Calu3 (cell line): Measurements from ENCODE around the gene GDPGP1. TPM values are rescaled to one million over a fixed set of nuclear protein-coding genes. Genes with fewer than 3 reads are reported as not detected.

Experiments
- BruUV-seq: library from RNA; stranded (reverse); fragments of 400-500 nt; replicated peaks from 2 replicates; lab custom pipeline; 2021; lab: Mats Ljungman, UMichigan
- CTCF ChIA-PET: fragments of 300-600 bp; sonication (Branson Sonifier 250); formaldehyde crosslinking; loops from one replicate; lab custom pipeline; 2022; ENCODE audit warnings: antibody characterized with exemption; lab: Charles Lee
- DNase-seq: peaks from one replicate; pipeline ENCODE4 v3.0.0; 2022
- H3K27ac Mint-ChIP-seq: one replicate; pipeline ENCODE4 v1.8.0; 2022; ENCODE audit warnings: mixed read lengths; ENCODE audit not compliant: unreplicated experiment
- H3K27me3 Mint-ChIP-seq: one replicate; pipeline ENCODE4 v1.8.0; 2022; ENCODE audit warnings: mixed read lengths; ENCODE audit not compliant: unreplicated experiment
- H3K36me3 Mint-ChIP-seq: one replicate; pipeline ENCODE4 v1.8.0; 2022; ENCODE audit warnings: mild to moderate bottlenecking, moderate library complexity, mixed read lengths; ENCODE audit not compliant: insufficient read depth, unreplicated experiment
- H3K4me1 Mint-ChIP-seq: one replicate; pipeline ENCODE4 v1.8.0; 2022; ENCODE audit warnings: mild to moderate bottlenecking, low read depth, mixed read lengths; ENCODE audit not compliant: unreplicated experiment
- H3K4me3 Mint-ChIP-seq: one replicate; pipeline ENCODE4 v1.8.0; 2022; ENCODE audit warnings: mild to moderate bottlenecking, low read depth, moderate library complexity, mixed read lengths; ENCODE audit not compliant: unreplicated experiment
- H3K9me3 Mint-ChIP-seq: one replicate; pipeline ENCODE4 v1.8.0; 2022; ENCODE audit warnings: low read depth, mixed read lengths; ENCODE audit not compliant: unreplicated experiment
- CTCF ChIP-seq: fragments of 200-600 bp; IDR thresholded peaks from one replicate; pipeline ENCODE4 v1.8.0; 2022; ENCODE audit warnings: antibody characterized with exemption; ENCODE audit not compliant: unreplicated experiment
- intact Hi-C: fragments of 100-400 bp; cut with micrococcal nuclease; formaldehyde crosslinking; loops from one replicate; pipeline ENCODE4 v1.10.0; 2022; ENCODE audit not compliant: unreplicated experiment
- total RNA-seq: library from RNA; stranded (reverse); gene quantifications from 2 replicates; pipeline ENCODE4 v1.2.3, GENCODE V29; 2022

The GDPGP1 gene
- total RNA-seq, 1 experiment from 2014 or later = 20.3 TPM

DNA sequence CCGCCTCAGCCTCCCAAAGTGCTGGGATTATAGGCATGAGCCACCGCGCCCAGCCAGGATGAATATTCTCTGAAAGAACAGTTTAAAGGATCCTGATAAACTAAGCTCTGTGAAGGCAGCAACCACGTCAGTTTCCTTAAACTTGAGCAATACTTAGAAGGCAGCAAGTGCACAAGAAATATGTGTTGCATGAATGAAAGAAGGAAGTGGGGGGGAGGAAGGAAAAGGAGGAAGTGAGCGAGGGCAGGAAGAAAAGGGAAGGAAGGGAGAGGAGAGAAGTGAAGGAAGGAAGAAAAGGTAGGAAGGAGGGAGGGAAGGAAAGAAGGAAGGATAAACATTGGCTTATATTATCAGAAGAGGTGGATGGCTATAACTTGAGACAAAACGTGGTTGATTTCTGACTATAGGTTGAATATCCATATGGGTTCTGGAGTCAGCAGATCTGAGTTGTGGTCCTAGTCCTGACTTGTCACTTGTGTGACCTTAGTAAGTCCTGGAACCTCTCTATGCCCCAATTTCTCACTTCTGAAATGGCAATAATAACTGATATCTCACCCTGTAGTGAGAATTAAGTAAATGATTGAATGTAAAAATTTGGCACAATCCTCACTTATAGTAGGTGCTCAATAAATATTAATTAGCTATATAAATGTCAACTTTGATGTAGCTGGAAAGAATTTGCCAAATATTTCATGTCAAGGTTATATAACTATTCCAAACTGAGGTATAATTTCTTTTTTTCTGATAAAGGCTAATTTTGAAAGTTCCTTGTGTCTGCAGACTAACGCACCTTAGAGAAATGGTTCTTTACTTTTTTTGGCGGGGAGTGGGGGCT lies 44.9 kb upstream of the GDPGP1 start:
- H3K36me3 Mint-ChIP-seq = peaks cover 20% of the 10 kb centered on the region
- CTCF ChIA-PET = no interaction called here
- TF ChIP-seq CTCF = no peak
- H3K4me3 Mint-ChIP-seq = no peak overlapping the region
- H3K27ac Mint-ChIP-seq = no peak overlapping the region
- peaks cover 44% of the 10 kb centered on the region for H3K4me1 Mint-ChIP-seq
- no TSS peak for BruUV-seq
- DNase-seq = no peak
- intact Hi-C loops = no loop called here
- no peaks in the 10 kb centered on the region for H3K27me3 Mint-ChIP-seq
- H3K9me3 Mint-ChIP-seq = no peaks in the 10 kb centered on the region

- peaks cover 12% of the 10 kb centered on the region for H3K36me3 Mint-ChIP-seq
Measured at GRCh38 chr15:90189781-90190467, 44.1 kb upstream of the GDPGP1 start.

GRCh38 chr15:90190606-90191343 lies 43.2 kb upstream of the GDPGP1 start:
- CTCF ChIA-PET = interaction anchor here (2.5 kb wide), 1 partner anchor 12 kb away, joined by 6 read pairs; no protein-coding TSS in a partner anchor
- Mint-ChIP-seq H3K27me3 (no peaks in the 10 kb centered on the region), H3K27ac (no peak overlapping the region), H3K4me1 (peaks cover 40% of the 10 kb centered on the region), H3K9me3 (no peaks in the 10 kb centered on the region), H3K36me3 (peaks cover 4% of the 10 kb centered on the region), H3K4me3 (no peak overlapping the region)
- no peak for DNase-seq
- intact Hi-C loops = no loop called here
- no TSS peak for BruUV-seq
- TF ChIP-seq CTCF = no peak

More at GRCh38 chr15:90189781-90190467, 44.1 kb upstream of the GDPGP1 start:
- CTCF ChIA-PET = interaction anchor here (2.5 kb wide), 1 partner anchor 13 kb away, joined by 6 read pairs; no protein-coding TSS in a partner anchor
- H3K27me3 Mint-ChIP-seq = no peaks in the 10 kb centered on the region
- no peaks in the 10 kb centered on the region for H3K9me3 Mint-ChIP-seq
- intact Hi-C loops = no loop called here
- no TSS peak for BruUV-seq
- no peak overlapping the region for H3K27ac Mint-ChIP-seq
- H3K4me3 Mint-ChIP-seq = no peak overlapping the region
- peaks cover 40% of the 10 kb centered on the region for H3K4me1 Mint-ChIP-seq
- no peak for DNase-seq
- no peak for TF ChIP-seq CTCF

DNA sequence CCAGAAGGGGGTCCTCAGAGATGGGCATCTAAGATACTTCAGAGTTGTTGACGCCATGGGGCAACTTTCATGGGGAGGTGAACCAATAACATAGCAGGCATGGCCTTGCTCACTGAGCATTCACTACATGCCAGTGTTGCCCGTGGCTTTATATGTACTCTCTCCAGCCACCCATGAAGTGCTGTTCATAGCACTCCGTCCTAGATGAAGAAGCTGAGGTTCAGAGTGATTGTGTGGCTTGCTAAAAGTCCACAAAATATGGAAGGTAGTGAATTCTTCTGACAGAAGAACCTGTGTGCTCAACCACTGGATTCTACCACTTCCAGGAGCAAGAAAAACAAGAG lies 42.7 kb upstream of the GDPGP1 start:
- Mint-ChIP-seq H3K27ac (no peak overlapping the region), H3K27me3 (no peaks in the 10 kb centered on the region)
- no peak for DNase-seq

More for the DNA sequence above, 42.7 kb upstream of the GDPGP1 start:
- H3K4me1 Mint-ChIP-seq = peaks cover 40% of the 10 kb centered on the region
- TF ChIP-seq CTCF = no peak
- BruUV-seq = no TSS peak
- H3K4me3 Mint-ChIP-seq = no peak overlapping the region
- intact Hi-C loops = no loop called here
- CTCF ChIA-PET = interaction anchor here (1.1 to 2.5 kb wide), 5 partner anchors 9 to 48 kb away, joined by 3 to 8 read pairs (median 5); partner anchors contain the start of gene SEMA4B
- H3K36me3 Mint-ChIP-seq = peaks cover 4% of the 10 kb centered on the region
- no peaks in the 10 kb centered on the region for H3K9me3 Mint-ChIP-seq
